ENCODE measurements around the gene CMTM6.
"Not testable (repeated sequence)": the region's sequence is repeated elsewhere in the genome, so short reads cannot be mapped to it uniquely, and the experiment has no call there.

The CMTM6 gene

GRCh38 chr3:32439421-32439820, 63.2 kb downstream of the CMTM6 start:
- not testable (repeated sequence) for H4K8ac ChIP-seq (ENCODE audit: low read depth, low read length); H3K4ac ChIP-seq (ENCODE audit: low read depth, low read length); H3K4me1 ChIP-seq (ENCODE audit: control insufficient read depth, low read depth, low read length); H3K18ac ChIP-seq (ENCODE audit: low read length); H3K56ac ChIP-seq (ENCODE audit: low read length); H3K36me3 ChIP-seq (ENCODE audit: control insufficient read depth, insufficient read depth, low read length); H3K79me2 ChIP-seq (ENCODE audit: control insufficient read depth, insufficient read depth, low read length); H3K23ac ChIP-seq (ENCODE audit: low read length); H4K5ac ChIP-seq (ENCODE audit: low read length); H3K4me2 ChIP-seq (ENCODE audit: low read length); H3K4me3 ChIP-seq (ENCODE audit: low read length); H3K27ac ChIP-seq (ENCODE audit: low read depth, low read length); DNase-seq; H2AK5ac ChIP-seq (ENCODE audit: low read length); H2BK120ac ChIP-seq (ENCODE audit: low read depth, low read length); H2BK15ac ChIP-seq (replicated peaks; ENCODE audit: low read depth); H3K79me1 ChIP-seq (ENCODE audit: low read length); H2BK5ac ChIP-seq (ENCODE audit: low read length); H3K27me3 ChIP-seq (ENCODE audit: insufficient read depth, low read length, poor library complexity); H3K9ac ChIP-seq (ENCODE audit: low read length)
- no CpG with 5 or more reads among the region's 4 CpGs for WGBS (ENCODE audit: extremely low coverage, insufficient coverage, low lambda C conversion rate)

DNA sequence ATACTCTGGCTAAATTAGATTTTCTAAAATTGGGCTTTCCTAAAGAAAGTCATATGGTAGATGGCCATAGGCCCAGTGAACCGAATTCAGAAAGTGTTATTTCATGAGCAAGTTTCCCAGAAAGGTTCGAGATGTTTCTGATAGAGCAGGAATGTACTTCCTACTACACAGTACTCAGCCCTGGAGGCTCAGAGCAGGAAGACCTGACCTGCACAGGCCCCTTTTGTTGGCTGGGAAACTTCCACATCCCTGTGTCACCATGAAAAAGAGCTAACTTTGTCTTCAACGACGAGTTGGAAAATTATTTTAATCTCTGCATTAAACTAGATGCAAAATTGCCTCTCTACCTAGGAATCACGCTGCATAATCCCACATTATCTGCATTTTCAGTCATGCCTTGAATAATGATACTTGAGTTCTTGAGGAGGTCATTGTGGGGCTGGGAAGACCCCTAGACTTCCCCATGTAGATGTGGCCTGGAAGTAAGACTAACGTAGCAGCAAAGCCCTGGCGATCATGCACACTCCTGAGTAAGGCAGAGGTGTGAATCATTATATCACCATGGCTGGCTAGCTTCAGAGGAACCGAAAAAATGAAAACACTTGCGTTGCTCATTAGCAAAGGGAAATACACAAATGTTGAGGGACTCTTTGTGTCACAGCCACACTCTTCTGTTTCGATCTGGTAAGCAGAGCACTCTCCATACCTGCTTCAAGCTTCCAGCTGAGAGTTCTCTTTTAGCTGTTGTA, 63.9 kb downstream of the CMTM6 start:
- H3K56ac ChIP-seq (ENCODE audit: low read length) = no peak overlapping the region
- no peak overlapping the region for H3K4ac ChIP-seq (ENCODE audit: low read depth, low read length)
- WGBS (ENCODE audit: extremely low coverage, insufficient coverage, low lambda C conversion rate) = no CpG with 5 or more reads among the region's 10 CpGs
- no peaks in the 10 kb centered on the region for H3K4me1 ChIP-seq (ENCODE audit: control insufficient read depth, low read depth, low read length)
- H3K27ac ChIP-seq (ENCODE audit: low read depth, low read length) = no peak overlapping the region
- H3K27me3 ChIP-seq (ENCODE audit: insufficient read depth, low read length, poor library complexity) = no peaks in the 10 kb centered on the region
- H3K36me3 ChIP-seq (ENCODE audit: control insufficient read depth, insufficient read depth, low read length) = no peaks in the 10 kb centered on the region
- no peak overlapping the region for H3K9ac ChIP-seq (ENCODE audit: low read length)
- H4K8ac ChIP-seq (ENCODE audit: low read depth, low read length) = no peak overlapping the region
- no peak overlapping the region for H2BK120ac ChIP-seq (ENCODE audit: low read depth, low read length)
- no peak overlapping the region for H2BK15ac ChIP-seq (replicated peaks; ENCODE audit: low read depth)
- H3K18ac ChIP-seq (ENCODE audit: low read length) = no peak overlapping the region
- no peak overlapping the region for H4K5ac ChIP-seq (ENCODE audit: low read length)
- H2AK5ac ChIP-seq (ENCODE audit: low read length) = no peak overlapping the region
- H3K79me1 ChIP-seq (ENCODE audit: low read length) = peaks cover 7% of the 10 kb centered on the region
- no peak overlapping the region for H3K4me2 ChIP-seq (ENCODE audit: low read length)
- no peak for DNase-seq
- H3K79me2 ChIP-seq (ENCODE audit: control insufficient read depth, insufficient read depth, low read length) = peaks cover 2% of the 10 kb centered on the region
- no peak overlapping the region for H3K4me3 ChIP-seq (ENCODE audit: low read length)
- H3K23ac ChIP-seq (ENCODE audit: low read length) = no peak overlapping the region
- H2BK5ac ChIP-seq (ENCODE audit: low read length) = no peak overlapping the region

DNA sequence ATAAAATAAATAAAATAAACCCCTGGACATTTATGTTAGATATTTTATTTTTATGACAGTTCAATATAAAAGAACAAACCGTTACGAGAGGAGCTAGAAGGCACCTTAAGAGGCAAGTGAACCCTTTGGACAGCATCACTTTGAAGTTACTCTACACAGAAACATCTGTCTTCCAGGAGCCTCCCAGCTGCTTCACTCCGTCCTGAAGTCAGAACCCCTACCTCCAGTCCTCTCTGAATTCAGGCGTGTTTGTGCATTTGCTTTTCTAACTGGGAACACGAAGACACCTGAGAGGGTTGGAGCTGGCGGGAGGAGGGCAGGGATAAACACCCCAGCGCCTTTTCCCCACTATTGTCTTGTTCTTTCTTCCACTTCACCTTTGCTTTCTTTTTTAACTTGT, 64.8 kb downstream of the CMTM6 start:
- Histone ChIP-seq H3K23ac (ENCODE audit: low read length) (no peak overlapping the region), H3K4ac (ENCODE audit: low read depth, low read length) (no peak overlapping the region), H3K36me3 (ENCODE audit: control insufficient read depth, insufficient read depth, low read length) (no peaks in the 10 kb centered on the region), H3K4me2 (ENCODE audit: low read length) (no peak overlapping the region), H3K9ac (ENCODE audit: low read length) (no peak overlapping the region), H3K79me2 (ENCODE audit: control insufficient read depth, insufficient read depth, low read length) (peaks cover 2% of the 10 kb centered on the region), H2BK15ac (replicated peaks; ENCODE audit: low read depth) (no peak overlapping the region), H3K4me1 (ENCODE audit: control insufficient read depth, low read depth, low read length) (no peaks in the 10 kb centered on the region), H3K27ac (ENCODE audit: low read depth, low read length) (no peak overlapping the region), H3K4me3 (ENCODE audit: low read length) (no peak overlapping the region), H2BK5ac (ENCODE audit: low read length) (no peak overlapping the region), H3K79me1 (ENCODE audit: low read length) (peaks cover 9% of the 10 kb centered on the region), H3K18ac (ENCODE audit: low read length) (no peak overlapping the region), H3K27me3 (ENCODE audit: insufficient read depth, low read length, poor library complexity) (no peaks in the 10 kb centered on the region), H3K56ac (ENCODE audit: low read length) (no peak overlapping the region), H2BK120ac (ENCODE audit: low read depth, low read length) (no peak overlapping the region), H2AK5ac (ENCODE audit: low read length) (no peak overlapping the region), H4K5ac (ENCODE audit: low read length) (no peak overlapping the region), H4K8ac (ENCODE audit: low read depth, low read length) (no peak overlapping the region)
- no peak for DNase-seq
- no CpG with 5 or more reads among the region's 7 CpGs for WGBS (ENCODE audit: extremely low coverage, insufficient coverage, low lambda C conversion rate)

DNA sequence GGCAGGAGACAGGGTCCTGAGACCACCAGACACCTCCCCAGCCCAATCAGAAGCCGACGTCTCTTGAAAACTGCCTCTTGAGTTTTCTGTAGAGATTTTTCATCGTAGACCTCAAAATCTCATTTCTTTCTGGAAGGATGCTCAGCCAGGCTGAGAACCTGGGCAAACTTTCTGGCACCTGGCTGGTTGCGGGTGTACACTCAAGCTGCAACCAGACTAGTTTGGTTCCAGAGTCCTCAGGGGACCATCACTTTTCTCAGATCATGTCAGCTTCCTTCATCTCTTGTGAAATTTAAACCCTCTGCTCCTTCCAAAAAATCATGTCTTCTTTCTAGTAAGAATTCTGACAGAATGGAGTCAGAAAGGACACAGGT, 65.8 kb downstream of the CMTM6 start:
- H3K79me1 ChIP-seq (ENCODE audit: low read length) = peaks cover 12% of the 10 kb centered on the region
- H2AK5ac ChIP-seq (ENCODE audit: low read length) = no peak overlapping the region
- no peaks in the 10 kb centered on the region for H3K27me3 ChIP-seq (ENCODE audit: insufficient read depth, low read length, poor library complexity)
- no peak overlapping the region for H2BK15ac ChIP-seq (replicated peaks; ENCODE audit: low read depth)
- no peak overlapping the region for H4K8ac ChIP-seq (ENCODE audit: low read depth, low read length)
- no peak for DNase-seq
- no peak overlapping the region for H3K18ac ChIP-seq (ENCODE audit: low read length)
- no peaks in the 10 kb centered on the region for H3K4me1 ChIP-seq (ENCODE audit: control insufficient read depth, low read depth, low read length)
- H3K27ac ChIP-seq (ENCODE audit: low read depth, low read length) = no peak overlapping the region
- H4K5ac ChIP-seq (ENCODE audit: low read length) = no peak overlapping the region
- H2BK5ac ChIP-seq (ENCODE audit: low read length) = no peak overlapping the region
- no peaks in the 10 kb centered on the region for H3K36me3 ChIP-seq (ENCODE audit: control insufficient read depth, insufficient read depth, low read length)
- no peak overlapping the region for H3K9ac ChIP-seq (ENCODE audit: low read length)
- WGBS (ENCODE audit: extremely low coverage, insufficient coverage, low lambda C conversion rate) = no CpG with 5 or more reads among the region's 4 CpGs
- no peak overlapping the region for H2BK120ac ChIP-seq (ENCODE audit: low read depth, low read length)
- H3K56ac ChIP-seq (ENCODE audit: low read length) = no peak overlapping the region
- H3K23ac ChIP-seq (ENCODE audit: low read length) = no peak overlapping the region
- H3K4ac ChIP-seq (ENCODE audit: low read depth, low read length) = no peak overlapping the region
- H3K4me2 ChIP-seq (ENCODE audit: low read length) = no peak overlapping the region
- H3K4me3 ChIP-seq (ENCODE audit: low read length) = no peak overlapping the region
- peaks cover 2% of the 10 kb centered on the region for H3K79me2 ChIP-seq (ENCODE audit: control insufficient read depth, insufficient read depth, low read length)

GRCh38 chr3:32435911-32436815, 66.5 kb downstream of the CMTM6 start:
- DNase-seq = no peak
- Histone ChIP-seq H2BK120ac (ENCODE audit: low read depth, low read length) (no peak overlapping the region), H3K23ac (ENCODE audit: low read length) (no peak overlapping the region), H3K79me2 (ENCODE audit: control insufficient read depth, insufficient read depth, low read length) (peaks cover 2% of the 10 kb centered on the region), H3K4me1 (ENCODE audit: control insufficient read depth, low read depth, low read length) (no peaks in the 10 kb centered on the region), H3K56ac (ENCODE audit: low read length) (no peak overlapping the region), H4K8ac (ENCODE audit: low read depth, low read length) (no peak overlapping the region), H3K4ac (ENCODE audit: low read depth, low read length) (no peak overlapping the region), H2AK5ac (ENCODE audit: low read length) (no peak overlapping the region), H3K27me3 (ENCODE audit: insufficient read depth, low read length, poor library complexity) (no peaks in the 10 kb centered on the region), H3K79me1 (ENCODE audit: low read length) (peaks cover 12% of the 10 kb centered on the region), H3K18ac (ENCODE audit: low read length) (no peak overlapping the region), H3K4me3 (ENCODE audit: low read length) (no peak overlapping the region), H2BK5ac (ENCODE audit: low read length) (no peak overlapping the region), H3K9ac (ENCODE audit: low read length) (no peak overlapping the region), H3K36me3 (ENCODE audit: control insufficient read depth, insufficient read depth, low read length) (no peaks in the 10 kb centered on the region), H3K27ac (ENCODE audit: low read depth, low read length) (no peak overlapping the region), H4K5ac (ENCODE audit: low read length) (no peak overlapping the region), H3K4me2 (ENCODE audit: low read length) (no peak overlapping the region), H2BK15ac (replicated peaks; ENCODE audit: low read depth) (no peak overlapping the region)
- WGBS (ENCODE audit: extremely low coverage, insufficient coverage, low lambda C conversion rate) = no CpG with 5 or more reads among the region's 4 CpGs
